Cardiac atrium fibroblast (primary cell): ENCODE results near the gene SIK2. TPM values are rescaled to one million over a fixed set of nuclear protein-coding genes. Genes with fewer than 3 reads are reported as not detected.

Experiments
- total RNA-seq: library from RNA; depleted of rRNA; stranded (reverse); fragments of >200 nt; gene quantifications from 2 replicates; pipeline ENCODE4 v1.2.3, GENCODE V29; 2015

The SIK2 gene
- 8.1 and 13.4 TPM in 2 replicates for total RNA-seq

DNA sequence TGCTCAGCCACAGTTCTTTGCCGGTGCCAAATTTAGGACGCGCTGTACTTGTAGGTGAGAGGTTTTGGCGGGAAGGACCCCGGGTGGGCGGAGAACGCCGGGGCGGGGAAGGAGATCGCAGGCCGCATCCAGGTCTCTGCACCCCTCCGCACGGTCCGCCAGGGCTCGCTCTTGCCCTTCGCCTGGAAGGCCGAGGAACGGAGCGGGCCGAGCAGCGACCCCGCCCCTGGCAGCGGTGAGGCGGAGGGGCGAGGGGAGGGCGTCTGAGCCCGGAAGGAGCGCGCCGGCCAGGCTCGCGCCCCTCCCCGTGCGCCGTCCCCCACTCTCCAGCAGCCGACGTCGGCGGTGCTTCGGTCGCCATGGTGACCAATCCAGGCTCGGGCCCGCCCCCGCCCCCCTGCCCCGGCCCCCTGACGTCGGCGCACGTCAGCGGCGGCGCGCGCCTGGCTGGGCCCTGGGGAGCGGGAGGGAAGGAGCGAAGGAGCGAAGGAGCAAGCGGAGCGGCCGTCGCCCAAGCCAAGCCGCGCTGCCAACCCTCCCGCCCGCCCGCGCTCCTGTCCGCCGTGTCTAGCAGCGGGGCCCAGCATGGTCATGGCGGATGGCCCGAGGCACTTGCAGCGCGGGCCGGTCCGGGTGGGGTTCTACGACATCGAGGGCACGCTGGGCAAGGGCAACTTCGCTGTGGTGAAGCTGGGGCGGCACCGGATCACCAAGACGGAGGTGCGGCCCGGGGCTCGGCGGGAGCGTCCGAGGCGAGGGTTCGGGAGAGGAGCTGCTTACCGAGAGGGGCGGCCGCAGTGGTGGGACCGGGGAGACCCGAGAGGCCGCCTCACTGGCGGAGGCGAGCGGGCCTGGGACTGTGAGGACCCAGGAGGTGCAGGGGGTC is at the start of gene SIK2:
SIK2 (plus strand) TSS at position 471 of the 886 bp plus-strand sequence; CDS start at position 586, 115 bp downstream.

GRCh38 chr11:111765984-111766833 is 164.0 kb downstream of the SIK2 start, which contains the start of gene PPP2R1B:
Gene PPP2R1B, minus strand, starts transcription at chr11:111766389. Its CDS starts 28 bp downstream, at chr11:111766361.

Other genes starting within 250 kb of the SIK2 start
- gene POU2AF1, start 223.2 kb upstream of the SIK2 start, total RNA-seq: not detected in 2 replicates
- gene BTG4, start 90.1 kb upstream of the SIK2 start, total RNA-seq: not detected in 2 replicates
- not detected in 2 replicates for gene HOATZ, start 87.7 kb upstream of the SIK2 start, total RNA-seq
- 2.5 and 9.6 TPM in 2 replicates for gene LAYN, start 61.7 kb upstream of the SIK2 start, total RNA-seq
- 17.1 and 24.1 TPM in 2 replicates for gene PPP2R1B, start 163.9 kb downstream of the SIK2 start, total RNA-seq